ENCODE measurements around the gene CASP8.

Gene CASP8

DNA sequence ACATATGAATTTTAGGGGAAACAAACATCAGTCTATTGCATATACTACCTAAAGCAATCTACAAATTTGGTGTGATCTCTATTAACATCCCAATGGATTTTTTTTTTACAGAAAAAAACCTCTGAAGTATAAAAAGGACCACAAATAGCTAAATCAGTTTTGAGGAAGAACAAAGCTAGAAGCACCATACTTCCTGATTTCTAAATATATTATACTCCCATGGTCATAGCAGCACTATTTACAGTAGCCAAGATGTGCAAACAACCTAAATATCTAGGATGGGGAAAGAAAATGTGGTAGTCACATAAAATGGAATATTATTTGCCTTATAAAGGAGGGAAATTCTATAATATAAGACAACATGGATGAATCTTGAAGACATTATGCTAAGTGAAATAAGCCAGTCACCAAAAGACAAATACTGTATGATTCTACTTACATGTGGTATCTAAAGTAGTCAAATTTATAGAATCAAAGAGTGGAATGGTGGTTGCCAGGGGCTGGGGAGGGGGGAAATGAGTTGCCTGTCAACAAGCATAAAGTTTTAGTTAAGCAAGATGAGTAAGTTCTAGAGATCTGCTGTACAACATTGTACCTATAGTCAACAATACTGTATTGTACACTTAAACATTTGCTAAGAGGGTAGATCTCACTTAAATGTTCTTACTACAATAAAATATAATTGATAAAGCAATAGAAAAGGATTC, 17.6 kb upstream of the CASP8 start:
- Histone ChIP-seq H3K23ac (ENCODE audit: low read length in 2 of 2) (no peak overlapping the region), H3K79me1 (replicated peaks; ENCODE audit: low read length, poor library complexity, severe bottlenecking) (no peaks in the 10 kb centered on the region), H3K14ac (ENCODE audit: low read length in 2 of 2) (no peak overlapping the region), H3K4me1 (ENCODE audit: control insufficient read depth, insufficient read depth, low read depth, low read length) (no peaks in the 10 kb centered on the region), H3K9me3 (ENCODE audit: control insufficient read depth, low read length) (no peaks in the 10 kb centered on the region), H2BK15ac (ENCODE audit: low read depth, poor library complexity, severe bottlenecking) (no peak overlapping the region), H3K4ac (ENCODE audit: low read depth in 1 of 2, low read length in 2 of 2) (no peak overlapping the region), H4K91ac (ENCODE audit: low read length) (no peak overlapping the region), H2AFZ (ENCODE audit: low read depth, low read length) (no peak overlapping the region), H2BK12ac (ENCODE audit: low read length in 2 of 2) (no peak overlapping the region), H2AK5ac (ENCODE audit: low read length, severe bottlenecking) (no peak overlapping the region), H3K9ac (ENCODE audit: low read length) (no peak overlapping the region), H3K4me2 (ENCODE audit: low read length, poor library complexity, severe bottlenecking) (no peak overlapping the region), H2BK5ac (ENCODE audit: low read depth, low read length, poor library complexity, severe bottlenecking) (no peak overlapping the region), H3K36me3 (ENCODE audit: control insufficient read depth in 1 of 2, insufficient read depth in 2 of 2, low read depth in 1 of 2, low read length in 2 of 2) (no peaks in the 10 kb centered on the region), H4K8ac (ENCODE audit: low read length) (no peak overlapping the region), H3K18ac (ENCODE audit: low read depth in 1 of 2, low read length in 2 of 2) (no peak overlapping the region), H3K4me3 (ENCODE audit: insufficient read depth in 1 of 2, low read depth in 1 of 2, low read length in 2 of 2) (no peak overlapping the region), H2BK120ac (ENCODE audit: low read depth, low read length) (no peak overlapping the region), H3K27ac (ENCODE audit: low read length, poor library complexity, severe bottlenecking) (no peak overlapping the region), H3K27me3 (ENCODE audit: control insufficient read depth in 1 of 2, insufficient read depth in 1 of 2, low read length in 2 of 2) (no peaks in the 10 kb centered on the region)
- DNase-seq, result no peak

DNA sequence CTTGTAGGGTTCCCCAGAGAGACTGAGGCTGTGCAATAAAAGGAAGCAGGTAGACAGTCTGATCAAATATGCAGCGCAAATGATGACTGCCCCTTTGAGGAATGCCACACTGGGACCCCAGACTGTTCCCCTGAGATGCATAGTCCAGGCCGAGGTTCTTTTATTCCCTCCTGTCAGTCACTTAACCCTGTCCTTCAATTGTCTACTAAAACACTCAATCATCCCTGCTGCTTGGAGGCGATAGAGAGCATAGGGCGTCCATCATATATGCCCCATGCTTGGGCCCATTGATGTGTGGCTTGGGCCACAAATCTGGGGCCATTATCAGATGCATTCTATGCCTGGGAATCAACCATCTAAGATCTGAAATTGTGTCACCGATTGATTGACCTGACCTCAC, 15.5 kb upstream of the CASP8 start:
- Histone ChIP-seq H3K79me1 (replicated peaks; ENCODE audit: low read length, poor library complexity, severe bottlenecking) (no peaks in the 10 kb centered on the region), H2AFZ (ENCODE audit: low read depth, low read length) (no peak overlapping the region), H2BK5ac (ENCODE audit: low read depth, low read length, poor library complexity, severe bottlenecking) (no peak overlapping the region)

DNA sequence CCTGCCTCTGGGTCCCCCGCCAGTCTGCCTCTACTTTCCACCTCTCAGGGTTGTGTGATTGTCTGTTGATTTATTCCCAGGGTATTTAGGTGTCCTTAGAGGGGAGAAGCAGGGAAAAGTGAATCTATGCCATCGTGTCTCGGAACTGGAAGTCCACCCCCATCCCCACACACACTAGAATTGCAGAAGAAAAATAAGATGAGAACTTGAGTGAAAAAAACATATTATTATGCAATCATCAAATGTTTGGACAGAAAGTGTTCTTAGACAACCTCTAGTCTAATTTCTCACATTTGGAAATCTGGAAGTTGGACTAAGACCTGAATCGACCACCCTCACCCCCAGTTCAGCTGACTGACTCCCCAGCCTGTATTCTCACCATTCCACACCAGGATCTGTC, 14.1 kb upstream of the CASP8 start:
- H3K9me3 ChIP-seq (ENCODE audit: control insufficient read depth, low read length), result no peaks in the 10 kb centered on the region
- no peak overlapping the region for H3K18ac ChIP-seq (ENCODE audit: low read depth in 1 of 2, low read length in 2 of 2)
- WGBS, result 90% methylated on average over 1 of the region's 4 CpGs
- H2BK120ac ChIP-seq (ENCODE audit: low read depth, low read length), result no peak overlapping the region
- no peak overlapping the region for H2BK15ac ChIP-seq (ENCODE audit: low read depth, poor library complexity, severe bottlenecking)
- no peak overlapping the region for H3K9ac ChIP-seq (ENCODE audit: low read length)
- H2AK5ac ChIP-seq (ENCODE audit: low read length, severe bottlenecking), result no peak overlapping the region
- H4K8ac ChIP-seq (ENCODE audit: low read length), result no peak overlapping the region
- H2BK5ac ChIP-seq (ENCODE audit: low read depth, low read length, poor library complexity, severe bottlenecking), result no peak overlapping the region
- no peak overlapping the region for H3K27ac ChIP-seq (ENCODE audit: low read length, poor library complexity, severe bottlenecking)
- H3K27me3 ChIP-seq (ENCODE audit: control insufficient read depth in 1 of 2, insufficient read depth in 1 of 2, low read length in 2 of 2), result no peaks in the 10 kb centered on the region
- no peak overlapping the region for H4K91ac ChIP-seq (ENCODE audit: low read length)
- H3K4me3 ChIP-seq (ENCODE audit: insufficient read depth in 1 of 2, low read depth in 1 of 2, low read length in 2 of 2), result no peak overlapping the region
- H3K14ac ChIP-seq (ENCODE audit: low read length in 2 of 2), result no peak overlapping the region
- no peak overlapping the region for H2BK12ac ChIP-seq (ENCODE audit: low read length in 2 of 2)
- no peaks in the 10 kb centered on the region for H3K79me1 ChIP-seq (replicated peaks; ENCODE audit: low read length, poor library complexity, severe bottlenecking)
- H2AFZ ChIP-seq (ENCODE audit: low read depth, low read length), result no peak overlapping the region
- H3K4ac ChIP-seq (ENCODE audit: low read depth in 1 of 2, low read length in 2 of 2), result no peak overlapping the region
- no peak overlapping the region for H3K4me2 ChIP-seq (ENCODE audit: low read length, poor library complexity, severe bottlenecking)
- no peaks in the 10 kb centered on the region for H3K4me1 ChIP-seq (ENCODE audit: control insufficient read depth, insufficient read depth, low read depth, low read length)
- H3K36me3 ChIP-seq (ENCODE audit: control insufficient read depth in 1 of 2, insufficient read depth in 2 of 2, low read depth in 1 of 2, low read length in 2 of 2), result no peaks in the 10 kb centered on the region
- DNase-seq, result no peak
- H3K23ac ChIP-seq (ENCODE audit: low read length in 2 of 2), result no peak overlapping the region

More for the DNA sequence above, 15.5 kb upstream of the CASP8 start:
- Histone ChIP-seq H2AK5ac (ENCODE audit: low read length, severe bottlenecking) (no peak overlapping the region), H3K14ac (ENCODE audit: low read length in 2 of 2) (no peak overlapping the region), H3K4ac (ENCODE audit: low read depth in 1 of 2, low read length in 2 of 2) (no peak overlapping the region), H3K9me3 (ENCODE audit: control insufficient read depth, low read length) (no peaks in the 10 kb centered on the region), H3K9ac (ENCODE audit: low read length) (no peak overlapping the region), H3K23ac (ENCODE audit: low read length in 2 of 2) (no peak overlapping the region), H3K36me3 (ENCODE audit: control insufficient read depth in 1 of 2, insufficient read depth in 2 of 2, low read depth in 1 of 2, low read length in 2 of 2) (no peaks in the 10 kb centered on the region), H2BK12ac (ENCODE audit: low read length in 2 of 2) (no peak overlapping the region), H2BK120ac (ENCODE audit: low read depth, low read length) (no peak overlapping the region), H3K4me3 (ENCODE audit: insufficient read depth in 1 of 2, low read depth in 1 of 2, low read length in 2 of 2) (no peak overlapping the region), H3K4me1 (ENCODE audit: control insufficient read depth, insufficient read depth, low read depth, low read length) (no peaks in the 10 kb centered on the region), H4K91ac (ENCODE audit: low read length) (no peak overlapping the region), H3K18ac (ENCODE audit: low read depth in 1 of 2, low read length in 2 of 2) (no peak overlapping the region), H3K4me2 (ENCODE audit: low read length, poor library complexity, severe bottlenecking) (no peak overlapping the region), H2BK15ac (ENCODE audit: low read depth, poor library complexity, severe bottlenecking) (no peak overlapping the region), H4K8ac (ENCODE audit: low read length) (no peak overlapping the region), H3K27me3 (ENCODE audit: control insufficient read depth in 1 of 2, insufficient read depth in 1 of 2, low read length in 2 of 2) (no peaks in the 10 kb centered on the region), H3K27ac (ENCODE audit: low read length, poor library complexity, severe bottlenecking) (no peak overlapping the region)
- 95% methylated on average over 5 of the region's 5 CpGs for WGBS
- no peak for DNase-seq

DNA sequence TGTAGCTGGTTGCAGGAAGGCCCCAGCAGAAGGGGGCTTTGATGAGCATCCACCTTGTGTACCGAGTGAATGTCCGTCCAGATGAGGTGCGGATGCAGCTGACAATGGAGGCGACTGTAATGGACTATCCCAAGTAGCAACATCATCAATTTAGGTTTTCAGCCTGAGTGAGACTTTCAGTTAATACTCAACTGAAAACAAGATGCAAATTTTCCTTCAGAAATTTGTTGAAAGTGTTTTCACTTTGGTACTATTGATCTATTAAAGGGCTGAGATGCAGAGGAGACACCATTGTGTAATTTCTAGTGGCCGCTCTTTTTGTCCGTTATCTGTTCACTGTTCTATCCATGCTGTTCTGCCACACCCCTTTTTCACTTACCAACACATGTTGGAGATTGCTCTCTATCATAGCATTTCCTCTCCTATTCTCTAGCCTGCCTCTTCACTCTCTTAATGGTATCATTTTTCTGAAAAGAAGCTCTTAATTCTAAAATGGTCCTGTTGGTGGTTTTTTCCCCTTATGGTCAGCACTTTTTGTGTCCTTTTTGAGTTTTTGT, 12.0 kb upstream of the CASP8 start:
- no peak overlapping the region for H3K4me2 ChIP-seq (ENCODE audit: low read length, poor library complexity, severe bottlenecking)
- no peak overlapping the region for H3K4ac ChIP-seq (ENCODE audit: low read depth in 1 of 2, low read length in 2 of 2)
- no peak overlapping the region for H3K23ac ChIP-seq (ENCODE audit: low read length in 2 of 2)
- no peak overlapping the region for H3K4me3 ChIP-seq (ENCODE audit: insufficient read depth in 1 of 2, low read depth in 1 of 2, low read length in 2 of 2)
- H3K4me1 ChIP-seq (ENCODE audit: control insufficient read depth, insufficient read depth, low read depth, low read length), result no peaks in the 10 kb centered on the region
- no peak overlapping the region for H2AFZ ChIP-seq (ENCODE audit: low read depth, low read length)
- H2BK120ac ChIP-seq (ENCODE audit: low read depth, low read length), result no peak overlapping the region
- 91% methylated on average over 5 of the region's 6 CpGs for WGBS
- no peak overlapping the region for H3K14ac ChIP-seq (ENCODE audit: low read length in 2 of 2)
- H4K8ac ChIP-seq (ENCODE audit: low read length), result no peak overlapping the region
- H3K27ac ChIP-seq (ENCODE audit: low read length, poor library complexity, severe bottlenecking), result no peak overlapping the region
- no peaks in the 10 kb centered on the region for H3K9me3 ChIP-seq (ENCODE audit: control insufficient read depth, low read length)
- no peak overlapping the region for H2BK15ac ChIP-seq (ENCODE audit: low read depth, poor library complexity, severe bottlenecking)
- no peak overlapping the region for H3K18ac ChIP-seq (ENCODE audit: low read depth in 1 of 2, low read length in 2 of 2)
- H3K36me3 ChIP-seq (ENCODE audit: control insufficient read depth in 1 of 2, insufficient read depth in 2 of 2, low read depth in 1 of 2, low read length in 2 of 2), result no peaks in the 10 kb centered on the region
- H2BK5ac ChIP-seq (ENCODE audit: low read depth, low read length, poor library complexity, severe bottlenecking), result no peak overlapping the region
- H3K79me1 ChIP-seq (replicated peaks; ENCODE audit: low read length, poor library complexity, severe bottlenecking), result no peaks in the 10 kb centered on the region
- no peak overlapping the region for H2AK5ac ChIP-seq (ENCODE audit: low read length, severe bottlenecking)
- H3K27me3 ChIP-seq (ENCODE audit: control insufficient read depth in 1 of 2, insufficient read depth in 1 of 2, low read length in 2 of 2), result no peaks in the 10 kb centered on the region
- no peak overlapping the region for H2BK12ac ChIP-seq (ENCODE audit: low read length in 2 of 2)
- no peak for DNase-seq
- no peak overlapping the region for H3K9ac ChIP-seq (ENCODE audit: low read length)
- H4K91ac ChIP-seq (ENCODE audit: low read length), result no peak overlapping the region

Data from mesenchymal stem cell (in vitro differentiated cells and primary cell).